ENCODE measurements around the gene TBC1D7. TPM values are rescaled to one million over a fixed set of nuclear protein-coding genes. Genes with fewer than 3 reads are reported as not detected.

The TBC1D7 gene
- total RNA-seq, 1 donor from 2014 or later = 34.7 TPM

DNA sequence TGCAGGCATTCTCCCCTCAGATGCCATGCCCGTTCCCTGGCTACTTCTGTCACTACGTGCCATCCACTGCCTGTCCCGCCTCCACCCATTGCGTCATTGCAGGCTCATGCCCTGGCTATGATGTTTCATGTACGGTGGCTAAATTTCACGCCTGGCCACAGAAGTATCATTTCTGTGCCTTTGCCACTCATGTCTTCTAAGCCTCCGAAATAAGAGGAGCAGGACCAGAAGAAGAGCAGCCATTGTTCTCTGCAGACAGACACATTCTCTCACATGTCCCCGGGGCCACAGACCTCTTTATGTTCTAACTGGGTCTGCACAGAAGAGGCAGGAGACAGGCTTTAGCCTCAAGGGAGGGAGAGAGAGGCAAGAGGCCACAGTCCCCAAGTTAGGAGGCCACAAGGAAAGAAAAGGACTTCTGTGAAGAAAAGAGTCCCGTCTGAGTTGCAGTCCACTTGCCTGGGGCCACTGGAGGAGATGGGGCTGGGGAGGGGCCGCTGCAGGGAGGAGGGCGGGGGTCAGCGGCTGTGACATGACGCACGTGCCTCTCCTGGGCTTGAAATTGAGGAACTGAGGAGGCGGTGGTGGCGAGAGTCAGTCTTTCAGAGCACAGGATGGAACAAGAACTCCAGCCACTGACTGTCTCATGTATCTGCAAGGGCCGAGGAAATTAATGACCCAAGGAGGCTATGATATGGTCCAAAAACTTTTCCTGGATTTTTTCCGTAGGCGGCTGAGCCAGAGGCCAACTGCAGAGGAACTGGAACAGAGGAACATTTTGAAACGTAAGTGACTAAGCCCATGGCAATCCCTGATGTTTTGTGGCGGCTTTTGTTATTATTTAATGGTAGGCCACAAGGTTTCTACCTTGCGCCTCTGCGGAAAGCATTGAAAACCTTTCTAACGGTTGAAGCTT is 55.9 kb downstream of the TBC1D7 start:
- peaks cover 2% of the 10 kb centered on the region for H3K36me3 Mint-ChIP-seq (ENCODE audit: insufficient read depth)
- H3K9me3 Mint-ChIP-seq (ENCODE audit: low read depth) = no peaks in the 10 kb centered on the region
- no peak for DNase-seq (ENCODE audit: low spot score, unreplicated experiment)
- TF ChIP-seq, protein P1, sequence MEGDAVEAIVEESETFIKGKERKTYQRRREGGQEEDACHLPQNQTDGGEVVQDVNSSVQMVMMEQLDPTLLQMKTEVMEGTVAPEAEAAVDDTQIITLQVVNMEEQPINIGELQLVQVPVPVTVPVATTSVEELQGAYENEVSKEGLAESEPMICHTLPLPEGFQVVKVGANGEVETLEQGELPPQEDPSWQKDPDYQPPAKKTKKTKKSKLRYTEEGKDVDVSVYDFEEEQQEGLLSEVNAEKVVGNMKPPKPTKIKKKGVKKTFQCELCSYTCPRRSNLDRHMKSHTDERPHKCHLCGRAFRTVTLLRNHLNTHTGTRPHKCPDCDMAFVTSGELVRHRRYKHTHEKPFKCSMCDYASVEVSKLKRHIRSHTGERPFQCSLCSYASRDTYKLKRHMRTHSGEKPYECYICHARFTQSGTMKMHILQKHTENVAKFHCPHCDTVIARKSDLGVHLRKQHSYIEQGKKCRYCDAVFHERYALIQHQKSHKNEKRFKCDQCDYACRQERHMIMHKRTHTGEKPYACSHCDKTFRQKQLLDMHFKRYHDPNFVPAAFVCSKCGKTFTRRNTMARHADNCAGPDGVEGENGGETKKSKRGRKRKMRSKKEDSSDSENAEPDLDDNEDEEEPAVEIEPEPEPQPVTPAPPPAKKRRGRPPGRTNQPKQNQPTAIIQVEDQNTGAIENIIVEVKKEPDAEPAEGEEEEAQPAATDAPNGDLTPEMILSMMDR (IDR thresholded peaks at IDR 0.05; ENCODE audit: unreplicated experiment) = no peak
- peaks cover 6% of the 10 kb centered on the region for H3K4me1 Mint-ChIP-seq (ENCODE audit: low read depth)
- no peak overlapping the region for H3K4me3 Mint-ChIP-seq (ENCODE audit: low read depth)
- no peaks in the 10 kb centered on the region for H3K27me3 Mint-ChIP-seq
- H3K27ac Mint-ChIP-seq = no peak overlapping the region

DNA sequence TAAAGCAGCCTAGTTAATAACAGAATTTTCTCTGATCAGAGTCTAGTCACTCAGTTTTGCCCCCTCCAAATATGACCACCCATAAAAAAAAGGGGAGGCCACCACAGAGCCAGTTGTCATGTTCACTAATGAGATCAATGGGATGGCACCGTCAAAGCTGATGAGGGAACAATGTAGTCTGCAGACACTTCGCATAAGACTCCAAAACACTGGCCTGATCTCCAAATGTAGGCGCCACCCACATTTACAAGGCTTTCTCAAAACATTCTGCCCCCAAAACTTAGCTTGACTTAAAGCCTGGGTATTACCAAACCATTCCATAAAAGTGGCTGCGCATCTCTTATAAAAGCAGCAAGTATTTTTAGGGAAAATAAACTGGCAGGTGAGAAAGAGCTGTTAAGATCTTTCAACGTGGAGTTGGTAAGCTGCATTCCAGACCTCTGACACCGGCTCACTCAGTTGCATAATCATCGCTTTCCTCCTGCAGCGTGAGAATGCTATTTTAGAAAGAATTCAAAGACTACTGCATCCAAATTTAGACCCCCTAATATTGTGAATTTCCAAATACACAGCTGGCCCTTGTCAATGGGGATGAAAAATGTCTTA is 59.3 kb downstream of the TBC1D7 start:
- H3K36me3 Mint-ChIP-seq (ENCODE audit: insufficient read depth) = peaks cover 8% of the 10 kb centered on the region
- no peak overlapping the region for H3K4me3 Mint-ChIP-seq (ENCODE audit: low read depth)
- DNase-seq (ENCODE audit: low spot score, unreplicated experiment) = no peak
- TF ChIP-seq, protein P1 (IDR thresholded peaks at IDR 0.05; ENCODE audit: unreplicated experiment) = no peak
- peaks cover 4% of the 10 kb centered on the region for H3K4me1 Mint-ChIP-seq (ENCODE audit: low read depth)
- no peaks in the 10 kb centered on the region for H3K27me3 Mint-ChIP-seq
- peaks cover 11% of the 10 kb centered on the region for H3K9me3 Mint-ChIP-seq (ENCODE audit: low read depth)
- H3K27ac Mint-ChIP-seq = no peak overlapping the region

DNA sequence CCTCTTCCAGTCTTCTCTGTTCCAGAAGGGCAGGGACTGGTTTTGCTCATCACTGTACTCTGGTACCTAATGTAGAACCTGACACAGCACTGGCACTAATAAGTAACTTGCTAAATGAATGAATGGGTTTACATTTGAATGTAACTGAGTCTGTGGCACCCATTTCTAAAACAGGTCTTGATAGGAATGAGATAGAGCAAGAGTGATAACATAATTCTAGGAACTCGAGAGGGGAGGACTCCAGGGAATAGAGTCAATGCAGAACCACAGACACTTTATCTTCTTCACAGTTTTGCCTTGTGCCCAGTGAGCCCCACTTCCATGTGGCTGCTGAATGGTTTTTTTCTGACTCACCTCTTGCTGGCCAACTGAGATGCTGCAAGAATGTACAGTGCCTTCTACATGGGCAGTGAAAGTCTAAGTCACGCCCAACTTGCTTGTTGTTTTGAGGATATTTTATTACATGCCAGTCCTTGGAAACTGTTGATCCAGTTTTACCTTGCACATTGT is 61.1 kb downstream of the TBC1D7 start:
- Mint-ChIP-seq H3K27me3 (no peaks in the 10 kb centered on the region), H3K4me1 (ENCODE audit: low read depth) (peaks cover 3% of the 10 kb centered on the region), H3K9me3 (ENCODE audit: low read depth) (peaks cover 11% of the 10 kb centered on the region), H3K27ac (no peak overlapping the region), H3K36me3 (ENCODE audit: insufficient read depth) (peaks cover 8% of the 10 kb centered on the region), H3K4me3 (ENCODE audit: low read depth) (no peak overlapping the region)
- TF ChIP-seq, protein P1 (IDR thresholded peaks at IDR 0.05; ENCODE audit: unreplicated experiment) = no peak
- no peak for DNase-seq (ENCODE audit: low spot score, unreplicated experiment)

DNA sequence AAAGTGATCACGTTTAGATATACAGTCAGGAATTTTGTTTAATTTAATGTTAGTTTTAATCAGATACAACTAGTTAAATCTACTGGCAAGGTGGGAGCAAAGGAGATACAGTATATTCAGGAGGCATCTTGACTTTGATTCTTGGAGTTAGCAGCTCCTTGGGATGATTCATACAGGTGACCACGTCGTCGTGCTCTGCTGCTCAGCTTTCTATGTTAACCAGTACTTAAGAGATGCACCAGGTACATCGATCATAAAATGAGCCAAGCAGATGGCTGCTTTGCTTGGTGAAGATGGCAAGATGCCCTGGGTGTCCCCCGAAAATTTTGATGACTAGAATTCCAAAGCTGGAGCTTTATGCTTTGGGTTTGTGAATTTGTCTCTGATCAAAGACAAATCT is 64.7 kb downstream of the TBC1D7 start:
- DNase-seq (ENCODE audit: low spot score, unreplicated experiment) = no peak
- H3K4me3 Mint-ChIP-seq (ENCODE audit: low read depth) = no peak overlapping the region
- peaks cover 8% of the 10 kb centered on the region for H3K36me3 Mint-ChIP-seq (ENCODE audit: insufficient read depth)
- no peaks in the 10 kb centered on the region for H3K27me3 Mint-ChIP-seq
- TF ChIP-seq, protein P1 (IDR thresholded peaks at IDR 0.05; ENCODE audit: unreplicated experiment) = no peak
- H3K4me1 Mint-ChIP-seq (ENCODE audit: low read depth) = no peaks in the 10 kb centered on the region
- no peak overlapping the region for H3K27ac Mint-ChIP-seq
- peaks cover 11% of the 10 kb centered on the region for H3K9me3 Mint-ChIP-seq (ENCODE audit: low read depth)

Measured in progenitor cell of endocrine pancreas (in vitro differentiated cells).